Transverse colon (tissue), 4 donors: ENCODE results near the gene PDE4B. TPM values are rescaled to one million over a fixed set of nuclear protein-coding genes. Genes with fewer than 3 reads are reported as not detected.
A peak's percentile ranks its signal among the peaks of the same experiment; 100 is the strongest.

Experiments used
- DNase-seq: peaks from one replicate; pipeline ENCODE4 v3.0.0-alpha.2; 2019
- H3K27ac ChIP-seq, 4 donors: fragments of 200-600 bp; sonication (generic); 2 replicates each; pipeline ENCODE4 v1.5.1; 2016 to 2018; ENCODE audit warnings: inconsistent platforms in 4 of 4
- H3K27me3 ChIP-seq: fragments of 200-600 bp; sonication (generic); 2 replicates; pipeline ENCODE4 v1.5.1; 2017; ENCODE audit warnings: inconsistent platforms
- H3K36me3 ChIP-seq, 4 donors: fragments of 200-600 bp; sonication (generic); 2 replicates each; pipeline ENCODE4 v1.5.1; 2017 to 2019; ENCODE audit warnings: inconsistent platforms in 4 of 4
- H3K4me1 ChIP-seq, 4 donors: fragments of 200-600 bp; sonication (generic); 2 replicates each; pipeline ENCODE4 v1.5.1; 2017 to 2020; ENCODE audit warnings: inconsistent platforms in 4 of 4
- H3K4me3 ChIP-seq, 4 donors: fragments of 200-600 bp; sonication (generic); 1 replicate in 1 of 4; 2 replicates in 3 of 4; pipeline versions ENCODE4 v1.5.1 to v1.6.1; 2017 to 2019; ENCODE audit warnings: inconsistent platforms in 4 of 4
- H3K9me3 ChIP-seq, 2 donors: fragments of 200-600 bp; sonication (generic); 2 replicates each; pipeline ENCODE4 v1.5.1; 2017 to 2019; ENCODE audit warnings: inconsistent platforms in 2 of 2
- CTCF ChIP-seq, 5 experiments: fragments of 200-600 bp in 3 of 5; fragments of 450-650 bp in 2 of 5; sonication (generic) in 3 of 5; IDR thresholded peaks; 1 replicate in 2 of 5; 2 replicates in 3 of 5; pipeline ENCODE4 v1.5.1; 2016 to 2017; ENCODE audit warnings: antibody characterized with exemption in 5 of 5, inconsistent platforms in 3 of 5, mild to moderate bottlenecking in 2 of 5, moderate library complexity in 1 of 5
- EP300 ChIP-seq: sonication (generic); formaldehyde crosslinking; IDR thresholded peaks from one replicate; pipeline ENCODE4 v1.6.1; 2017; ENCODE audit warnings: antibody characterized with exemption, low read depth
- POLR2A ChIP-seq: fragments of 450-650 bp; IDR thresholded peaks from one replicate; pipeline ENCODE4 v1.6.1; 2016; ENCODE audit warnings: antibody characterized with exemption, mild to moderate bottlenecking, moderate library complexity
- POLR2AphosphoS5 ChIP-seq, 3 donors: sonication (generic); formaldehyde crosslinking; IDR thresholded peaks; one replicate each; pipeline ENCODE4 v1.6.1; 2016; ENCODE audit warnings: antibody characterized with exemption in 3 of 3
- WGBS, 2 donors: methylation state at CpG; one replicate each; pipeline ENCODE4 v1.1.5; 2018; ENCODE audit warnings: low coverage in 1 of 2; 5-methylcytosine and 5-hydroxymethylcytosine counted together
- in situ Hi-C, 4 donors: fragments of 200-750 bp; cut with MboI; loops; one replicate each; pipeline versions ENCODE4 v1.15.0 to v1.15.1; 2017; ENCODE audit warnings: low sequenced_read_pairs in 3 of 4, low pct_ligation_motif_present in 1 of 4, low pct_unique_long_range_greater_than_20kb in 1 of 4
- intact Hi-C: fragments of 100-400 bp; cut with DNase I; formaldehyde crosslinking; loops from one replicate; pipeline ENCODE4 v1.15.1; 2023; ENCODE audit warnings: low total_unique reads
- total RNA-seq, 4 donors: library from RNA; depleted of rRNA; stranded (reverse); fragments of >200 nt; gene quantifications; one replicate each; pipeline ENCODE4 v1.1.0, GENCODE V29; 2016

PDE4B gene
- total RNA-seq, 4 donors from 2014 or later, result 4.5 to 14.8 (median 6.5) TPM

GRCh38 chr1:65942476-65942875, 149.8 kb downstream of the PDE4B start:
- no peaks in the 10 kb centered on the region for H3K36me3 ChIP-seq
- no peaks in the 10 kb centered on the region for H3K4me1 ChIP-seq
- in situ Hi-C loops (loop anchor here in 2 of 4 donors (25.0 kb wide), 2 partner anchors 230 to 520 kb away; no protein-coding TSS in a partner anchor), intact Hi-C loops (no loop called here)
- no peak for TF ChIP-seq CTCF (IDR thresholded peaks at IDR 0.05)
- no peak overlapping the region for H3K4me3 ChIP-seq
- no peak overlapping the region for H3K27ac ChIP-seq
- H3K9me3 ChIP-seq, result peaks cover 0 to 7% of the 10 kb centered on the region in 2 donors
- DNase-seq, result no peak
- no peaks in the 10 kb centered on the region for H3K27me3 ChIP-seq
- WGBS, 2 donors, result 22 to 42% methylated on average over 1 of the region's 1 CpG

GRCh38 chr1:65946376-65946775, 153.7 kb downstream of the PDE4B start:
- TF ChIP-seq CTCF (IDR thresholded peaks at IDR 0.05), result no peak
- TF ChIP-seq POLR2A, result no peak
- TF ChIP-seq EP300, result no peak
- TF ChIP-seq POLR2AphosphoS5 (IDR thresholded peaks at IDR 0.05), result no peak
- Histone ChIP-seq H3K27me3 (no peaks in the 10 kb centered on the region), H3K4me3 (no peak overlapping the region), H3K9me3 (peaks cover 0 to 7% of the 10 kb centered on the region in 2 donors), H3K36me3 (no peaks in the 10 kb centered on the region), H3K4me1 (peaks cover 0 to 14% (median 6%) of the 10 kb centered on the region in 4 donors), H3K27ac (no peak overlapping the region)
- WGBS, 2 donors, result 20 to 81% methylated on average over 1 of the region's 1 CpG
- no peak for DNase-seq
- intact Hi-C loops (no loop called here), in situ Hi-C loops (loop anchor here in 2 of 4 donors (25.0 kb wide), 2 partner anchors 234 to 516 kb away; no protein-coding TSS in a partner anchor)

GRCh38 chr1:65946960-65947359, 154.3 kb downstream of the PDE4B start:
- TF ChIP-seq CTCF (IDR thresholded peaks at IDR 0.05), result no peak
- TF ChIP-seq POLR2AphosphoS5 (IDR thresholded peaks at IDR 0.05), result no peak
- WGBS, 2 donors, result 68 to 78% methylated on average over 5 of the region's 5 CpGs
- in situ Hi-C loops, result loop anchor here in 2 of 4 donors (25.0 kb wide), 2 partner anchors 235 to 515 kb away; no protein-coding TSS in a partner anchor
- H3K36me3 ChIP-seq, result no peaks in the 10 kb centered on the region
- intact Hi-C loops, result no loop called here
- H3K4me1 ChIP-seq, result peaks cover 0 to 14% (median 6%) of the 10 kb centered on the region in 4 donors
- H3K4me3 ChIP-seq, result no peak overlapping the region
- H3K9me3 ChIP-seq, result peaks cover 0 to 7% of the 10 kb centered on the region in 2 donors
- DNase-seq, result no peak
- H3K27me3 ChIP-seq, result no peaks in the 10 kb centered on the region
- no peak overlapping the region for H3K27ac ChIP-seq

GRCh38 chr1:65948609-65949229, 156.0 kb downstream of the PDE4B start:
- no peak for TF ChIP-seq EP300
- no peak for TF ChIP-seq POLR2A
- peak in 1 of 5 experiments; percentile 24 for TF ChIP-seq CTCF (IDR thresholded peaks at IDR 0.05)
- peak in 1 of 3 donors; percentile 13 for TF ChIP-seq POLR2AphosphoS5 (IDR thresholded peaks at IDR 0.05)
- intact Hi-C loops (no loop called here), in situ Hi-C loops (loop anchor here in 2 of 4 donors (25.0 kb wide), 2 partner anchors 236 to 514 kb away; no protein-coding TSS in a partner anchor)
- peak; percentile 14 for DNase-seq
- Histone ChIP-seq H3K4me3 (no peak overlapping the region), H3K27me3 (no peaks in the 10 kb centered on the region), H3K27ac (peak overlapping the region; percentile 27 to 65 (median 58)), H3K9me3 (peaks cover 0 to under 1% of the 10 kb centered on the region in 2 donors), H3K36me3 (no peaks in the 10 kb centered on the region), H3K4me1 (peaks cover 0 to 14% (median 6%) of the 10 kb centered on the region in 4 donors)
- WGBS, 2 donors, result 76 to 90% methylated on average over 4 to 7 of the region's 7 CpGs
